ENCODE results near the gene ZSCAN16.

ZSCAN16 gene

GRCh38 chr6:28134015-28134414 lies 9.6 kb downstream of the ZSCAN16 start:
- no peak for DNase-seq (ENCODE audit: low read depth in 2 of 2)

GRCh38 chr6:28134716-28135115 lies 10.3 kb downstream of the ZSCAN16 start:
- DNase-seq (ENCODE audit: low read depth in 2 of 2) = no peak

GRCh38 chr6:28135393-28135792 lies 11.0 kb downstream of the ZSCAN16 start:
- DNase-seq (ENCODE audit: low read depth in 2 of 2) = no peak

- peak; percentile 89 to 90 for DNase-seq (ENCODE audit: low read depth in 2 of 2)
Observed at GRCh38 chr6:28136585-28137504, 12.4 kb downstream of the ZSCAN16 start.

- no peak for DNase-seq (ENCODE audit: low read depth in 2 of 2)
Observed at GRCh38 chr6:28137505-28137981, 13.1 kb downstream of the ZSCAN16 start.

GRCh38 chr6:28139860-28140543 lies 15.6 kb downstream of the ZSCAN16 start:
- no peak for DNase-seq (ENCODE audit: low read depth in 2 of 2)

- DNase-seq (ENCODE audit: low read depth in 2 of 2) = no peak
Observed at GRCh38 chr6:28140616-28141015, 16.2 kb downstream of the ZSCAN16 start.

- DNase-seq (ENCODE audit: low read depth in 2 of 2) = peak in 1 of 2 experiments; percentile 52
Observed at GRCh38 chr6:28141500-28142329, 17.3 kb downstream of the ZSCAN16 start, which contains the start of gene ZKSCAN8. Gene ZKSCAN8, plus strand, starts transcription at chr6:28141883. Its CDS starts 6,525 bp downstream, at chr6:28148408.

GRCh38 chr6:28142446-28142845 lies 18.0 kb downstream of the ZSCAN16 start:
- no peak for DNase-seq (ENCODE audit: low read depth in 2 of 2)

- DNase-seq (ENCODE audit: low read depth in 2 of 2) = no peak
Observed at GRCh38 chr6:28145231-28145630, 20.8 kb downstream of the ZSCAN16 start.

- DNase-seq (ENCODE audit: low read depth in 2 of 2) = no peak
Observed at GRCh38 chr6:28152531-28152930, 28.1 kb downstream of the ZSCAN16 start.

- DNase-seq (ENCODE audit: low read depth in 2 of 2) = no peak
Observed at GRCh38 chr6:28153546-28153945, 29.1 kb downstream of the ZSCAN16 start.

- no peak for DNase-seq (ENCODE audit: low read depth in 2 of 2)
Observed at GRCh38 chr6:28154357-28154756, 29.9 kb downstream of the ZSCAN16 start.

- no peak for DNase-seq (ENCODE audit: low read depth in 2 of 2)
Observed at GRCh38 chr6:28158318-28158717, 33.9 kb downstream of the ZSCAN16 start.

GRCh38 chr6:28159029-28159607 lies 34.7 kb downstream of the ZSCAN16 start:
- DNase-seq (ENCODE audit: low read depth in 2 of 2) = no peak

GRCh38 chr6:28160233-28160632 lies 35.8 kb downstream of the ZSCAN16 start:
- no peak for DNase-seq (ENCODE audit: low read depth in 2 of 2)

GRCh38 chr6:28161410-28162079 lies 37.1 kb downstream of the ZSCAN16 start:
- no peak for DNase-seq (ENCODE audit: low read depth in 2 of 2)

GRCh38 chr6:28165563-28165962 lies 41.2 kb downstream of the ZSCAN16 start:
- DNase-seq (ENCODE audit: low read depth in 2 of 2) = no peak

GRCh38 chr6:28167068-28167467 lies 42.7 kb downstream of the ZSCAN16 start:
- peak; percentile 83 to 85 for DNase-seq (ENCODE audit: low read depth in 2 of 2)

- DNase-seq (ENCODE audit: low read depth in 2 of 2) = no peak
Observed at GRCh38 chr6:28167926-28168325, 43.5 kb downstream of the ZSCAN16 start.

- DNase-seq (ENCODE audit: low read depth in 2 of 2) = no peak
Observed at GRCh38 chr6:28171271-28171670, 46.9 kb downstream of the ZSCAN16 start.
